Stomach smooth muscle (tissue), 2 donors: ENCODE data around the gene PAFAH1B2.

Experiments
- H3K27ac ChIP-seq: one replicate; pipeline ENCODE4 v1.7.0; 2013; ENCODE audit warnings: mild to moderate bottlenecking, low read length, inconsistent platforms
- H3K27me3 ChIP-seq, 2 donors: one replicate each; pipeline ENCODE4 v1.7.0; 2013; ENCODE audit warnings: low read length in 2 of 2; ENCODE audit not compliant: insufficient read depth in 2 of 2, control insufficient read depth in 1 of 2
- H3K36me3 ChIP-seq, 2 donors: one replicate each; pipeline ENCODE4 v1.7.0; 2013; ENCODE audit warnings: low read length in 2 of 2; ENCODE audit not compliant: control insufficient read depth in 2 of 2, insufficient read depth in 2 of 2
- H3K4me1 ChIP-seq: one replicate; pipeline ENCODE4 v1.7.0; 2013; ENCODE audit warnings: low read length; ENCODE audit not compliant: control insufficient read depth, insufficient read depth
- H3K4me3 ChIP-seq, 2 donors: one replicate each; pipeline ENCODE4 v1.7.0; 2013; ENCODE audit warnings: low read length in 2 of 2
- H3K9ac ChIP-seq, 2 donors: one replicate each; pipeline ENCODE4 v1.7.0; 2013; ENCODE audit warnings: low read length in 2 of 2, mild to moderate bottlenecking in 1 of 2
- H3K9me3 ChIP-seq, 2 donors: one replicate each; pipeline ENCODE4 v1.7.0; 2013; ENCODE audit warnings: low read length in 2 of 2; ENCODE audit not compliant: control insufficient read depth in 2 of 2
- donor health status: healthy.
- donor health status: Pancreatic carcinoma.

The PAFAH1B2 gene

GRCh38 chr11:117225553-117226170 lies 81.6 kb downstream of the PAFAH1B2 start:
- no peak overlapping the region for H3K27ac ChIP-seq
- peaks cover 44 to 45% of the 10 kb centered on the region in 2 donors for H3K36me3 ChIP-seq
- no peaks in the 10 kb centered on the region for H3K9me3 ChIP-seq
- H3K4me3 ChIP-seq: no peak overlapping the region
- H3K27me3 ChIP-seq: no peaks in the 10 kb centered on the region
- peaks cover 36% of the 10 kb centered on the region for H3K4me1 ChIP-seq
- no peak overlapping the region for H3K9ac ChIP-seq
